K562 (cell line): ENCODE data around the gene ARMC12. TPM values are rescaled to one million over a fixed set of nuclear protein-coding genes. Genes with fewer than 3 reads are reported as not detected.
A peak's percentile ranks its signal among the peaks of the same experiment; 100 is the strongest.

Experiments
- ATF7 ChIP-seq: fragments of 450-650 bp; IDR thresholded peaks from 2 replicates; pipeline ENCODE4 v1.7.1; 2014; ENCODE audit warnings: mild to moderate bottlenecking, moderate library complexity
- BDP1 ChIP-seq: IDR thresholded peaks from 3 replicates; pipeline ENCODE4 v1.6.1; 2011; ENCODE audit not compliant: insufficient read length, insufficient read depth
- CBX3 ChIP-seq, 2 experiments: IDR thresholded peaks; 1 replicate in 1 of 2; 2 replicates in 1 of 2; pipeline ENCODE4 v1.6.1; 2012; ENCODE audit warnings: inconsistent platforms in 2 of 2, low read length in 2 of 2, borderline replicate concordance in 1 of 2, control low read depth in 1 of 2
- CREB3 ChIP-seq: fragments of 450-650 bp; conservative IDR thresholded peaks from 2 replicates; pipeline ENCODE4 v1.6.1; 2016; ENCODE audit warnings: missing genetic modification characterization, low read depth, mild to moderate bottlenecking, missing compliant biosample characterization, moderate library complexity
- DACH1 ChIP-seq: fragments of 450-650 bp; IDR thresholded peaks from 2 replicates; pipeline ENCODE4 v1.6.1; 2018; ENCODE audit not compliant: partially characterized antibody
- FOXA3 ChIP-seq, 2 experiments: fragments of 450-650 bp in 1 of 2; sonication (generic) in 1 of 2; formaldehyde crosslinking; IDR thresholded peaks in 1 of 2; conservative IDR thresholded peaks in 1 of 2; 2 replicates each; pipeline versions ENCODE4 v1.4.0 to v1.8.0; 2020 to 2022; ENCODE audit warnings: mild to moderate bottlenecking in 2 of 2, missing genetic modification reagents in 1 of 2
- IRF2 ChIP-seq: sonication (generic); formaldehyde crosslinking; IDR thresholded peaks from 2 replicates; pipeline ENCODE4 v1.8.1; 2022; ENCODE audit warnings: mild to moderate bottlenecking, missing genetic modification reagents
- NCOA4 ChIP-seq: fragments of 450-650 bp; IDR thresholded peaks from 2 replicates; pipeline ENCODE4 v1.6.1; 2018; ENCODE audit warnings: mild to moderate bottlenecking; ENCODE audit not compliant: partially characterized antibody
- NCOR1 ChIP-seq: fragments of 450-650 bp; IDR thresholded peaks from 2 replicates; pipeline ENCODE4 v1.6.1; 2016; ENCODE audit warnings: mild to moderate bottlenecking, moderate library complexity
- NR3C1 ChIP-seq: sonication (generic); formaldehyde crosslinking; IDR thresholded peaks from 2 replicates; pipeline ENCODE4 v1.8.1; 2022; ENCODE audit warnings: missing genetic modification reagents
- POLR2AphosphoS2 ChIP-seq: IDR thresholded peaks from 2 replicates; pipeline ENCODE4 v1.6.1; 2012; ENCODE audit warnings: low read length, improper control_type of control experiment
- PTTG1 ChIP-seq: fragments of 450-650 bp; IDR thresholded peaks from 2 replicates; pipeline ENCODE4 v1.6.1; 2016; ENCODE audit warnings: low read depth, mild to moderate bottlenecking, missing genetic modification characterization, missing compliant biosample characterization
- SAFB ChIP-seq: fragments of 200-400 bp; formaldehyde crosslinking; IDR thresholded peaks from 2 replicates; pipeline ENCODE4 v1.6.1; 2017; ENCODE audit warnings: low read depth, low read length, borderline replicate concordance
- SMAD4 ChIP-seq: fragments of 250-450 bp; sonication (Bioruptor Pico); conservative IDR thresholded peaks from 2 replicates; pipeline ENCODE4 v1.8.0; 2021; ENCODE audit warnings: inconsistent platforms, mild to moderate bottlenecking, moderate library complexity
- TAL1 ChIP-seq: fragments of 450-650 bp; IDR thresholded peaks from 2 replicates; pipeline ENCODE4 v1.6.1; 2016; ENCODE audit warnings: mild to moderate bottlenecking
- TFAP4 ChIP-seq: sonication (generic); formaldehyde crosslinking; IDR thresholded peaks from 2 replicates; pipeline ENCODE4 v1.8.0; 2022; ENCODE audit warnings: missing genetic modification reagents, mild to moderate bottlenecking, moderate library complexity, borderline replicate concordance
- TOE1 ChIP-seq, 2 experiments: fragments of 450-650 bp in 1 of 2; sonication (generic) in 1 of 2; formaldehyde crosslinking in 1 of 2; IDR thresholded peaks; 2 replicates each; pipeline versions ENCODE4 v1.7.1 to v1.8.0; 2016 to 2022; ENCODE audit warnings: borderline replicate concordance in 2 of 2, mild to moderate bottlenecking in 2 of 2, antibody characterized with exemption in 1 of 2, inconsistent platforms in 1 of 2, low read depth in 1 of 2, missing genetic modification reagents in 1 of 2, moderate library complexity in 1 of 2
- YY1 ChIP-seq, 3 experiments: IDR thresholded peaks; 2 replicates each; pipeline ENCODE4 v1.6.1; 2011; ENCODE audit warnings: low read length in 2 of 3, mild to moderate bottlenecking in 2 of 3, moderate library complexity in 2 of 3, borderline replicate concordance in 1 of 3, control low read depth in 1 of 3, low read depth in 1 of 3; ENCODE audit not compliant: insufficient read depth in 3 of 3, insufficient replicate concordance in 2 of 3, control insufficient read depth in 1 of 3, insufficient read length in 1 of 3; ENCODE audit errors: extremely low read depth in 1 of 3
- ZBTB17 ChIP-seq: fragments of 450-650 bp; formaldehyde crosslinking; IDR thresholded peaks from 2 replicates; pipeline ENCODE4 v1.4.0; 2020; ENCODE audit warnings: mild to moderate bottlenecking
- ZEB2 ChIP-seq: fragments of 450-650 bp; IDR thresholded peaks from 2 replicates; pipeline ENCODE4 v1.6.1; 2016
- ZNF384 ChIP-seq: IDR thresholded peaks from 2 replicates; pipeline ENCODE4 v1.6.1; 2012; ENCODE audit warnings: low read depth, low read length, improper control_type of control experiment
- ZNF445 ChIP-seq: fragments of 250-450 bp; sonication (Bioruptor Pico); IDR thresholded peaks from 2 replicates; pipeline ENCODE4 v1.4.0; 2020; ENCODE audit warnings: low read depth, mild to moderate bottlenecking, moderate library complexity
- ZNF584 ChIP-seq: fragments of 200-800 bp; sonication (Bioruptor generic); IDR thresholded peaks from 2 replicates; pipeline ENCODE4 v1.6.1; 2016; ENCODE audit warnings: low read depth, mild to moderate bottlenecking, missing genetic modification characterization, missing compliant biosample characterization
- ZNF586 ChIP-seq: fragments of 450-650 bp; formaldehyde crosslinking; conservative IDR thresholded peaks from 2 replicates; pipeline ENCODE4 v1.4.0; 2020; ENCODE audit warnings: mild to moderate bottlenecking, moderate library complexity
- ZNF766 ChIP-seq: fragments of 200-800 bp; sonication (Bioruptor generic); conservative IDR thresholded peaks from 2 replicates; pipeline ENCODE4 v1.6.1; 2016; ENCODE audit warnings: missing genetic modification characterization, missing compliant biosample characterization
- polyA plus RNA-seq, 8 experiments: library from polyadenylated mRNA; depleted of rRNA in 4 of 8; stranded (reverse) in 5 of 8; unstranded in 3 of 8; fragments of >200 nt; fragmentation: Nextera tagmentation in 2 of 8; fragmentation: Illumina TruSeq in 1 of 8; extraction: Ambion mirVana in 2 of 8; extraction: Trizol in 1 of 8; gene quantifications; 2 replicates each; pipeline versions ENCODE4 v1.2.1 to v1.2.3, GENCODE V29; 2011 to 2014; ENCODE audit warnings: inconsistent platforms in 1 of 8, missing spikeins in 1 of 8
- total RNA-seq, 7 experiments: library from RNA; depleted of rRNA in 6 of 7; stranded (reverse); fragments of >200 nt in 6 of 7; fragmentation: Illumina TruSeq in 2 of 7; extraction: Trizol in 2 of 7; gene quantifications; 2 replicates each; pipeline versions ENCODE4 v1.2.1 to v1.2.3, GENCODE V29; 2011 to 2021; ENCODE audit warnings: low replicate concordance in 1 of 7
- TF ChIP-seq, protein P1 (sequence below): fragments of 250-450 bp; sonication (Bioruptor Pico); IDR thresholded peaks from 2 replicates; pipeline ENCODE4 v1.8.0; 2021; ENCODE audit warnings: moderate library complexity, mild to moderate bottlenecking, inconsistent platforms

The ARMC12 gene
- total and polyA plus RNA-seq, 9 of the 15 experiments (the other 6 are each of a cell fraction or from before 2014, with no cell fraction given), result 0.09 to 0.58 (median 0.31) TPM; not detected in 3

GRCh38 chr6:35739645-35740524, 3.1 kb downstream of the ARMC12 start (continued):
- TF ChIP-seq SMAD4 (CRISPR knock-in tag) (no peak), ZNF766 (CRISPR knock-in tag) (no peak), ZBTB17 (CRISPR knock-in tag) (no peak), PTTG1 (tag) (no peak), FOXA3 (CRISPR knock-in tag; conservative IDR thresholded peaks at IDR 0.05 in 1 of 2, IDR thresholded peaks at IDR 0.05 in 1 of 2) (no peak), ZNF586 (CRISPR knock-in tag) (no peak), POLR2AphosphoS2 (no peak), TAL1 (peak; percentile 26; the same call in 1 of the 2 replicates), IRF2 (no peak), CREB3 (tag) (no peak), ZNF384 (0 out of 2 replicates have a peak, but pooled peaks have one; percentile 18), ATF7 (no peak), ZNF445 (CRISPR knock-in tag) (no peak), ZNF584 (CRISPR knock-in tag) (no peak), ZEB2 (no peak), YY1 (IDR thresholded peaks at IDR 0.05; ENCODE audit: borderline replicate concordance in 1 of 3, control insufficient read depth in 1 of 3, extremely low read depth in 1 of 3, insufficient read depth in 3 of 3, insufficient read length in 1 of 3, insufficient replicate concordance in 2 of 3, low read depth in 1 of 3, low read length in 2 of 3) (peak in 1 of 3 experiments; percentile 27), NCOA4 (no peak), TFAP4 (CRISPR knock-in tag) (no peak), SAFB (no peak), BDP1 (no peak), TOE1 (IDR thresholded peaks at IDR 0.05; ENCODE audit: borderline replicate concordance) (no peak), TOE1 (CRISPR knock-in tag; IDR thresholded peaks at IDR 0.05; ENCODE audit: borderline replicate concordance, low read depth) (no peak), NCOR1 (no peak), CBX3 (IDR thresholded peaks at IDR 0.05; ENCODE audit: borderline replicate concordance in 1 of 2, low read length in 2 of 2) (0 out of 3 replicates have a peak, but pooled peaks of 1 of the 2 experiments have one; percentile 19), DACH1 (no peak), NR3C1 (CRISPR knock-in tag) (no peak)
- TF ChIP-seq, protein P1, sequence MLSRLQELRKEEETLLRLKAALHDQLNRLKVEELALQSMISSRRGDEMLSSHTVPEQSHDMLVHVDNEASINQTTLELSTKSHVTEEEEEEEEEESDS (CRISPR knock-in tag), result no peak
